Stromal cell of bone marrow (primary cell): ENCODE measurements around the gene EHBP1L1.

ENCODE experiments used
- DNase-seq: peaks from one replicate; pipeline ENCODE4 v3.0.0-alpha.2; 2012; ENCODE audit warnings: low read depth

The EHBP1L1 gene

GRCh38 chr11:65577756-65578109, 1.9 kb downstream of the EHBP1L1 start:
- no peak for DNase-seq

GRCh38 chr11:65578134-65578533, 2.3 kb downstream of the EHBP1L1 start:
- no peak for DNase-seq

GRCh38 chr11:65578667-65579066, 2.8 kb downstream of the EHBP1L1 start:
- DNase-seq, result no peak

DNA sequence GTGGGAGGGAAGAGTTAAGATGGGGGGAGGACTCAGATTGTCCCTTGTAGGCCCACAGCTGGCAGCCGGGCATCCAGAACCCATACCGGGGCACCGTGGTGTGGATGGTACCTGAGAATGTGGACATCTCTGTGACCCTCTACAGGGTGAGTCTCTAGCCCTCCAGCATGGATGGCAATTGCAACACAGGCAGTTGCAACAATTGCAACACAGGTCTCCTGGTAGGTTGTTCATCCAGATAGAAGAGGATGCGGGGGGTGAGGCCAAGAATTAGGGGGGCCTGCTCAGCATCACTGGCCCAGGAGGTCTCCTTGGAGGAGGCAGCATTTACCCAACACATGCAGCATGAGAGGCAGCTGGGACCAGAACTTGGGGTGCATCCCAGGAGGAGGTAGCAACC, 3.4 kb downstream of the EHBP1L1 start:
- DNase-seq, result no peak

DNA sequence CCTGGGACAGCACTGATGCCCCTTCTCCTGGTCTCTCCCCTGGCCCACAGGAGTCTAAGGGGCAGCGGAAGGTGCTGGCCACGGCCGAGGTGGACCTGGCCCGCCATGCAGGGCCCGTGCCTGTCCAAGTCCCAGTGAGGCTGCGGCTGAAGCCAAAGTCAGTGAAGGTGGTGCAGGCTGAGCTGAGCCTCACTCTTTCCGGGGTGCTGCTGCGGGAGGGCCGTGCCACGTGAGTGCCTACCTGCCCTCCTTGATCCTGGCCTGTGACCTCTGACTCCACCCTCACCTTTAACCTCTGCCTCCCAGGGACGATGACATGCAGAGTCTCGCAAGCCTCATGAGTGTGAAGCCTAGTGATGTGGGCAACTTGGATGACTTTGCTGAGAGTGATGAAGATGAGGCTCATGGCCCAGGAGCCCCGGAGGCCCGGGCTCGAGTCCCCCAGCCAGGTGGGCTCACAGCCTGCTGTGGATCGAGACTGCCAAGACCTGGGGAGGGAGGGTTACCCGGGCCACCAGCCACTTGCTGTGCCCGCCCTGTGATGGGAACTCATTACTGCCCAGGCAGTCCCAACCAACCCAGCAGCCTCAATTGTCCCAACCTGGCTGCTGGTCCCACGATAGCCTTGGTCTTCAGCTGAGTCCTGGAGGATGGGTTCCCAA, 4.3 kb downstream of the EHBP1L1 start:
- DNase-seq, result no peak

DNA sequence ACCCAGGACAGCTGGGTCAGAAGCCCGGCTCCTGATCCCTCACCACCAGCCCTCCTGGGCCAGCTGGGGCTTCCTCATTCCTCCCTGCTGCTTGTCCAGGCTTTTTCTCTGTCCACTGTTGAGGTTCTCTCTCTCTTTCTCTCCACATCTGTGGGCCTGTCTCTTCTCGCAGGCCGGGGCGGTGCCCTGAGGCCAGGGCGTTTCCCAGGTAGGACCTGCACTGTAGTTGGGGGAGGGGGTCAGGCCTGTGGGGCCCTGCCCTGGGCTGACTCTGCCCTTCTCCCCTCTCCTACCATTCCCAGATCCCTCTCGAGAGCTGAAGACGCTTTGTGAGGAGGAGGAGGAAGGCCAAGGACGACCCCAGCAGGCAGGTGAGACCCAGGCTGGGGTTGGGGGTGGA, 4.9 kb downstream of the EHBP1L1 start:
- no peak for DNase-seq

- DNase-seq, result no peak
These were observed 6.1 kb downstream of the EHBP1L1 start for GRCh38 chr11:65581928-65582327.

DNA sequence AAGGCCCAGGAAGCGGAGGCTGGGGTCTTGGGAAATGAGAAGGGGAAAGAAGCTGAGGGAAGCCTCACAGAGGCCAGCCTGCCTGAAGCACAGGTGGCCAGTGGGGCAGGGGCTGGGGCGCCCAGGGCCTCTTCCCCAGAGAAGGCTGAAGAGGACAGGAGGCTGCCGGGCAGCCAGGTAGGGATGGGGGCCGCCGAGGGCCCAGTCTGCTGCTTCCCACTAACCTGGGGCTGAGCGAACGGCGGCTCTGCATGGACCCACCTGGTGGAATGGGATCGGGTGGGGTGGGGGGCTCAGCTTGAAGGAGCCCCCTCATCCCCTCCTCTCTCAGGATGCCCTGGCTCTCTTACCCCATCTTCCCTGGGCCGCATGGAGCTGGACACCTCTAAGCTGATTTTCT, 7.7 kb downstream of the EHBP1L1 start:
- DNase-seq, result no peak

DNA sequence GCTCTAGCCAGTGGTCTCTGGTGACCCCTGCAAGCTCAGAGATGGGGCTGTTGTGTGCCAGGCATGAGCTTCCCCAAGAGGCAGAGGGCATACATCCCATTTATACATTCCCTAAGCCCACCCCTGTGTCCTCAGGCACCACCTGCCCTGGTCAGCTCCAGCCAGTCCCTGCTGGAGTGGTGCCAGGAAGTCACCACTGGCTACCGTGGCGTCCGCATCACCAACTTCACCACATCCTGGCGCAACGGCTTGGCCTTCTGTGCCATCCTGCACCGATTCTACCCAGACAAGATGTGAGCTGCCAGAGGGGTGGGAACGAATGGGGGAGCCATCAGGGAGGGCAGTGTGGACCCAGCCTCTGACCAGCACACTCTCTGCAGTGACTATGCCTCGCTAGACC, 8.3 kb downstream of the EHBP1L1 start:
- no peak for DNase-seq

- no peak for DNase-seq
These were observed 8.9 kb downstream of the EHBP1L1 start for GRCh38 chr11:65584723-65585171.

GRCh38 chr11:65585396-65586246, 9.8 kb downstream of the EHBP1L1 start:
- DNase-seq, result no peak

- no peak for DNase-seq
These were observed 10.4 kb downstream of the EHBP1L1 start for GRCh38 chr11:65586247-65586630.

GRCh38 chr11:65586676-65587075, 10.8 kb downstream of the EHBP1L1 start:
- no peak for DNase-seq

DNA sequence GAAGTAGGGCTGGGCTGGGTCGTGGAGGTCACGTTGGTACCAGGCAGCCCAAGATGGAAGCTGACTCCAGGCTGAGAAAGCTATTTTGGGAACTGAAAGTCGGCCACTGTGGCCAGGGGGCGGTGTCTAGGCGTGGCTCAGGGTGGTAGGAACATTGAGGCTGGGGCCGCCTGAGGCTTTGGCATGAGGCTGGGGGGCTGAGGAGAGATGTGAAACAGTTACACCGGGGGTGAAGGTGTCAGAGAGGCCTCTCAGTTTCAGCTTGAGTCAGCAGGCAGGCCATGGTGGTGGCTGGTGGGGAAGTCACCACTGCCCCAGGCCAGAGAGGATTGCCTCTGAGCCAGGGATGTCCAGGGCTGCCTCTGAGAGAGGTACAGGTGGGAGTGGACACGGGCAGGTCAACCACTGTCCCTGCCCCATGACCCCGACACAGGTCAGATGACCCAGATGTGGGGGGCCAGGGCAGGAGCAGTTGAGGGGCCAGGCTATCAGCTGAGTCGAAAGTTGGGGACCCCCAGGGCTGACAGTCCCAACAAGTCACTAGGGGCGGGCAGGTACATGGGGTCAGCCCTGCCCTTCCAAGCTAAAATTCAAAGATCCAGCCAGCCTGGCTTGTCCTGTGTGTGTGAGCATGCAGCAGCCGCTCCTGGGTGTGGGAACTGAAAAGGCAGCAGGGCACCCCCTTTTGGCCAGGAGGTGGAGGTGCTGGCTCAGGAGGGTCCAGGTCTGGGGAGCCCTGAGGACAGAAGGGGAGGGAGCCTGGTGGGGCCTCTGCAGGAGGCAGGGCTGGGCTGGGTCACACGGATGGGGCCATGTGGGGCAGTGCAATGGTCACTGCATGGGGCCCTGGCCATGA, 12.6 kb downstream of the EHBP1L1 start:
- no peak for DNase-seq

- DNase-seq, result no peak
These were observed 13.8 kb downstream of the EHBP1L1 start for GRCh38 chr11:65589444-65590239.

DNA sequence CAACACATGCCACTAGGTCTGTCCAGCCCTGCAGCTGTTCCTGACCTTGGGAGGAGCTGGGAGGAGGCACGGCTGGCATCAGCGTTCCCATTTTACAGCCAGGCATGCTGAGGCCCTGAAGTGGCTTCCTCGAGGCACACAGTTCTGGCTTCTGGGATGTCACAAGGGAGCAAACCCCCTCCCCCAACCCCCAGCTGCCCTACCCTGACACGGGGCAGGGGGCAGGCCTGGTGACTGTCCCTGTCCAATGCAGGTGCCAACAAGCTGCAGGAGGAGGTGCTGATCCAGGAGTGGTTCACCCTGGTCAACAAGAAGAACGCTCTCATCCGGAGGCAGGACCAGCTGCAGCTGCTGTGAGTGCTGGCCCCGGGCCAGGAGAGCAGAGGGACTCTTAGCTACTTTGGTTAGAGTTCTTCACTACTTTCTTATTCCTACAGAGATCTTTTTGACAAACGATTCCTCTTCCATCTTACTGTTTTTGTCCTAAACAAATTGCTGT, 14.4 kb downstream of the EHBP1L1 start:
- no peak for DNase-seq

- no peak for DNase-seq
These were observed 16.3 kb downstream of the EHBP1L1 start for GRCh38 chr11:65591939-65592857.

GRCh38 chr11:65592858-65593517, 17.1 kb downstream of the EHBP1L1 start:
- DNase-seq, result no peak

DNA sequence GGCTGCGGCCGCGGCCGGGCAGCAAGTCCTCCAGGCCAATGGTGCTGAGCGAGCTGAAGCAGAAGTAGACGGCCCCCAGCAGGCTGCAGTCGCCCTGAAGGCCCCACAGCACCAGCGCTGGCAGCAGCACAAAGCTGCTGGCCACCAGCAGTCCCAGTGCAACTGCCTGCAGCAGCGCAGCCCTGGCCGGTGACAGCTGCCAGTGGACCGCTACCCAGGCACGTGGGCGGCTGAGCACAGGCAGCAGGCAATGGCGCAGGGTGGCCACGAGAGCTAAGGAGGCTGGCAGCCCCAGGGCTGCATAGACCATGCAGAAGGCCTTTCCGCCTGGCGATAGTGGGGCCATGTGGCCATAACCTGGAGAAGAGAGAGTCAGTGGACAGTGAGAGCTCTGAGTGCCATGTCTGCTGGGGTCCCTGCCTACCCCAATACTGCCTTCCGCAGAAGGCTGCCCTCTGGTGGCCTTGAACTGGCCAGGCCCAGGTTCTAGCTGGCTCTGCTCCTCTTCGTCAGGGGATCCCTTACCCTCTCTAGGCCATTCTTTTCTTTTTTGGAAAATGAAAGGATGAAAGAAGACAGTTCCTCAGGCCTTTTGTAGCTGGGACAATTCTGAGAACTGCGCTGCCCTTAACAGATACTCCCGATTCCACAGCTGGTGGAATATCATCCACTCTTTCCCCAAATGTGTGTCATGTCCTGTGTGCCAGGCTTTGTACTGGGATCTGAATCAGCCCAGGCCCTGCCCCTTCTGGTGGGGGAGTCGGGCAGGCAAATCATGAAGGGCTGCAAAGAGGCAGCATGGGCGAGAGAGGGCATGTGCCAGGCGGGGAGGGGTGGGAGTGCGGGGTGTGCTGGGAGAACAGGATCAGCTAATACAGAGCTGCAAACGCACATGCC, 17.9 kb downstream of the EHBP1L1 start:
- DNase-seq, result no peak
